H1 (cell line): ENCODE results near the gene ATP13A3. TPM values are rescaled to one million over a fixed set of nuclear protein-coding genes. Genes with fewer than 3 reads are reported as not detected.

ENCODE experiments used
- CTCF ChIA-PET: fragments of 300-600 bp; sonication (Branson Sonifier 250); formaldehyde crosslinking; loops from one replicate; lab custom pipeline; 2021; ENCODE audit not compliant: partially characterized antibody; lab: Charles Lee
- POLR2A ChIA-PET: fragments of 300-600 bp; sonication (Branson Sonifier 250); formaldehyde crosslinking; loops from one replicate; lab custom pipeline; 2021; ENCODE audit warnings: inconsistent platforms; ENCODE audit not compliant: partially characterized antibody; lab: Charles Lee
- DNase-seq, 2 experiments: peaks; one replicate each; pipeline versions ENCODE4 v3.0.0 to v3.0.0-alpha.2; 2010 to 2022; ENCODE audit warnings: low spot score in 2 of 2, low read depth in 1 of 2, mixed read lengths in 1 of 2
- FAIRE-seq: peaks from 2 replicates; lab custom pipeline; 2011; peaks lifted over from hg19 to GRCh38; lab: Jason Lieb, UNC
- H2AFZ ChIP-seq: 2 replicates; pipeline ENCODE4 v1.8.1; 2012; ENCODE audit warnings: low read length, inconsistent platforms
- H2AK5ac ChIP-seq: 2 replicates; pipeline ENCODE4 v1.6.1; 2013; ENCODE audit warnings: low read depth, low read length
- H2BK120ac ChIP-seq: replicated peaks from 2 replicates; pipeline ENCODE3; 2013; ENCODE audit warnings: low read depth, low read length, inconsistent platforms
- H2BK12ac ChIP-seq: 2 replicates; pipeline ENCODE4 v1.6.1; 2013; ENCODE audit warnings: low read depth, low read length
- H2BK15ac ChIP-seq: 2 replicates; pipeline ENCODE4 v1.6.1; 2013; ENCODE audit warnings: low read length
- H2BK20ac ChIP-seq: 2 replicates; pipeline ENCODE4 v1.6.1; 2013; ENCODE audit warnings: low read length
- H2BK5ac ChIP-seq: 2 replicates; pipeline ENCODE4 v1.6.1; 2013; ENCODE audit warnings: low read depth, low read length
- H3K14ac ChIP-seq: 2 replicates; pipeline ENCODE4 v1.6.1; 2013; ENCODE audit warnings: inconsistent platforms; ENCODE audit not compliant: insufficient read length
- H3K18ac ChIP-seq: 2 replicates; pipeline ENCODE4 v1.6.1; 2013; ENCODE audit warnings: low read length; ENCODE audit errors: extremely low read depth
- H3K23ac ChIP-seq: 2 replicates; pipeline ENCODE4 v1.6.1; 2013; ENCODE audit warnings: inconsistent platforms; ENCODE audit not compliant: insufficient read length
- H3K23me2 ChIP-seq: 2 replicates; pipeline ENCODE4 v1.6.1; 2013; ENCODE audit warnings: low read depth, low read length
- H3K27ac ChIP-seq: 2 replicates; pipeline ENCODE4 v1.6.1; 2011; ENCODE audit warnings: low read depth, low read length, inconsistent platforms
- H3K27me3 ChIP-seq, 4 experiments: replicated peaks in 1 of 4; 1 replicate in 1 of 4; 2 replicates in 3 of 4; pipeline versions ENCODE4 v1.6.1 to v1.8.1; 2011 to 2013; ENCODE audit warnings: low read length in 3 of 4, mild to moderate bottlenecking in 3 of 4, inconsistent platforms in 2 of 4, mixed read lengths in 2 of 4, moderate library complexity in 1 of 4; ENCODE audit not compliant: control insufficient read depth in 3 of 4, insufficient read depth in 3 of 4; ENCODE audit errors: extremely low read depth in 1 of 4
- H3K36me3 ChIP-seq, 4 experiments: 2 replicates each; pipeline versions ENCODE4 v1.6.1 to v1.8.1; 2011 to 2013; ENCODE audit warnings: mild to moderate bottlenecking in 4 of 4, low read length in 3 of 4, moderate library complexity in 2 of 4, control low read depth in 1 of 4, inconsistent platforms in 1 of 4; ENCODE audit not compliant: insufficient read depth in 4 of 4, control insufficient read depth in 2 of 4
- H3K4ac ChIP-seq: replicated peaks from 2 replicates; pipeline ENCODE3; 2013; ENCODE audit warnings: low read length, low read depth, mixed read lengths, inconsistent platforms; ENCODE audit not compliant: insufficient read length
- H3K4me1 ChIP-seq, 4 experiments: replicated peaks in 1 of 4; 1 replicate in 1 of 4; 2 replicates in 3 of 4; pipeline versions ENCODE4 v1.6.1 to v1.8.1; 2011 to 2013; ENCODE audit warnings: low read length in 3 of 4, inconsistent platforms in 2 of 4, mixed read lengths in 1 of 4; ENCODE audit not compliant: insufficient read depth in 4 of 4, control insufficient read depth in 3 of 4
- H3K4me2 ChIP-seq, 2 experiments: 2 replicates each; pipeline versions ENCODE4 v1.6.1 to v1.8.1; 2011 to 2013; ENCODE audit warnings: low read depth in 2 of 2, low read length in 2 of 2, control low read depth in 1 of 2, inconsistent platforms in 1 of 2, mild to moderate bottlenecking in 1 of 2; ENCODE audit not compliant: insufficient read depth in 1 of 2
- H3K4me3 ChIP-seq, 4 experiments: fragments of 200-600, 300-600 bp in 1 of 4; sonication (generic), shearing (Covaris generic), sonication (Bioruptor Twin) in 1 of 4; 2 replicates each; pipeline versions ENCODE4 v1.5.1 to v1.8.1; 2011 to 2016; ENCODE audit warnings: low read length in 4 of 4, low read depth in 3 of 4, control low read depth in 2 of 4, inconsistent platforms in 2 of 4, mild to moderate bottlenecking in 2 of 4, mixed read lengths in 1 of 4, moderate library complexity in 1 of 4; ENCODE audit not compliant: insufficient read depth in 2 of 4; ENCODE audit errors: extremely low read depth in 1 of 4
- H3K56ac ChIP-seq: replicated peaks from 2 replicates; pipeline ENCODE3; 2013; ENCODE audit warnings: low read depth, mild to moderate bottlenecking, mixed read lengths, low read length, inconsistent platforms; ENCODE audit not compliant: insufficient read length
- H3K79me1 ChIP-seq: 2 replicates; pipeline ENCODE4 v1.6.1; 2013; ENCODE audit warnings: low read depth, low read length, control low read depth
- H3K79me2 ChIP-seq, 2 experiments: 2 replicates each; pipeline versions ENCODE4 v1.6.1 to v1.8.1; 2012 to 2013; ENCODE audit warnings: low read length in 2 of 2, mild to moderate bottlenecking in 2 of 2, inconsistent platforms in 1 of 2; ENCODE audit not compliant: insufficient read depth in 2 of 2, control insufficient read depth in 1 of 2
- H3K9ac ChIP-seq, 4 experiments: replicated peaks in 1 of 4; 1 replicate in 1 of 4; 2 replicates in 3 of 4; pipeline versions ENCODE4 v1.6.1 to v1.8.1; 2011 to 2013; ENCODE audit warnings: low read depth in 3 of 4, low read length in 3 of 4, control low read depth in 2 of 4, mild to moderate bottlenecking in 2 of 4, moderate library complexity in 2 of 4, inconsistent platforms in 1 of 4; ENCODE audit errors: extremely low read depth in 1 of 4
- H3K9me3 ChIP-seq, 2 experiments: 2 replicates each; pipeline versions ENCODE4 v1.6.1 to v1.8.1; 2012 to 2013; ENCODE audit warnings: mild to moderate bottlenecking in 2 of 2, moderate library complexity in 2 of 2, control low read depth in 1 of 2, inconsistent platforms in 1 of 2, low read depth in 1 of 2, low read length in 1 of 2, mixed read lengths in 1 of 2; ENCODE audit not compliant: insufficient read depth in 2 of 2
- H4K20me1 ChIP-seq, 2 experiments: replicated peaks in 1 of 2; 2 replicates each; pipeline versions ENCODE3 to v1.8.1; 2011 to 2013; ENCODE audit warnings: inconsistent platforms in 2 of 2, low read length in 2 of 2, mild to moderate bottlenecking in 1 of 2; ENCODE audit not compliant: insufficient read depth in 2 of 2, control insufficient read depth in 1 of 2
- H4K5ac ChIP-seq: 2 replicates; pipeline ENCODE4 v1.6.1; 2013; ENCODE audit warnings: low read length, low read depth, mixed read lengths, inconsistent platforms; ENCODE audit not compliant: insufficient read length
- H4K8ac ChIP-seq: 2 replicates; pipeline ENCODE4 v1.8.0; 2013; ENCODE audit warnings: mild to moderate bottlenecking, moderate library complexity, low read length, inconsistent platforms; ENCODE audit not compliant: insufficient read depth; ENCODE audit errors: extremely low read depth
- H4K91ac ChIP-seq: replicated peaks from 2 replicates; pipeline ENCODE3; 2013; ENCODE audit warnings: low read length, mixed read lengths, inconsistent platforms; ENCODE audit not compliant: insufficient read length
- BCL11A ChIP-seq, 2 experiments: IDR thresholded peaks; one replicate each; pipeline ENCODE4 v1.6.1; 2011; ENCODE audit warnings: low read depth in 2 of 2, low read length in 2 of 2, mild to moderate bottlenecking in 2 of 2
- BRCA1 ChIP-seq: IDR thresholded peaks from 2 replicates; pipeline ENCODE4 v1.6.1; 2012; ENCODE audit warnings: low read depth, low read length, improper control_type of control experiment
- CBX5 ChIP-seq: fragments of 300-800, 300-1000 bp; sonication (generic); IDR thresholded peaks from 2 replicates; pipeline ENCODE4 v1.7.1; 2016; ENCODE audit warnings: antibody characterized with exemption, low read length, low read depth
- CBX8 ChIP-seq: fragments of 300-800, 300-1000 bp; sonication (generic); IDR thresholded peaks from 2 replicates; pipeline ENCODE4 v1.7.1; 2016; ENCODE audit warnings: low read depth, low read length, borderline replicate concordance
- CREB1 ChIP-seq: IDR thresholded peaks from 2 replicates; pipeline ENCODE4 v1.6.1; 2012; ENCODE audit warnings: inconsistent platforms
- CTBP2 ChIP-seq: IDR thresholded peaks from 2 replicates; pipeline ENCODE4 v1.7.0; 2011; ENCODE audit warnings: borderline replicate concordance, mild to moderate bottlenecking, moderate library complexity, mixed read lengths, low read length; ENCODE audit not compliant: insufficient read depth, insufficient read length
- JUND ChIP-seq: IDR thresholded peaks from 2 replicates; pipeline ENCODE4 v1.6.1; 2011; ENCODE audit warnings: mild to moderate bottlenecking, improper control_type of control experiment, low read length
- KDM5A ChIP-seq: fragments of 200-600 bp; IDR thresholded peaks from 2 replicates; pipeline ENCODE4 v1.7.1; 2012; ENCODE audit warnings: mild to moderate bottlenecking, low read length, inconsistent platforms, mixed read lengths
- NRF1 ChIP-seq: IDR thresholded peaks from 2 replicates; pipeline ENCODE4 v1.6.1; 2011; ENCODE audit warnings: mild to moderate bottlenecking, low read depth, low read length, improper control_type of control experiment
- SRF ChIP-seq: IDR thresholded peaks from 2 replicates; pipeline ENCODE4 v1.6.1; 2011; ENCODE audit warnings: mild to moderate bottlenecking, low read depth, low read length, moderate library complexity
- TAF7 ChIP-seq: optimal IDR thresholded peaks from 2 replicates; pipeline ENCODE3; 2011; ENCODE audit warnings: low read depth, mild to moderate bottlenecking, inconsistent platforms, low read length, moderate library complexity, borderline replicate concordance
- TCF12 ChIP-seq: IDR thresholded peaks from 2 replicates; pipeline ENCODE4 v1.6.1; 2011; ENCODE audit warnings: low read depth, mild to moderate bottlenecking, low read length
- TEAD4 ChIP-seq: IDR thresholded peaks from 2 replicates; pipeline ENCODE4 v1.6.1; 2012; ENCODE audit warnings: low read depth, low read length, inconsistent platforms, mixed read lengths
- WGBS, 2 experiments: shearing (Covaris generic) in 1 of 2; methylation state at CpG; one replicate each; pipeline versions ENCODE4 v1.1.6 to v1.1.7; 2013 to 2015; ENCODE audit warnings: low lambda C conversion rate in 2 of 2, mixed read lengths in 2 of 2, inconsistent platforms in 1 of 2, low coverage in 1 of 2, missing lambda C conversion rate in 1 of 2; ENCODE audit not compliant: insufficient replicate concordance in 2 of 2, insufficient coverage in 1 of 2, insufficient read length in 1 of 2; ENCODE audit errors: extremely low coverage in 1 of 2, missing lambda C conversion rate in 1 of 2; 5-methylcytosine and 5-hydroxymethylcytosine counted together
- polyA plus RNA-seq, 7 experiments: library from polyadenylated mRNA; depleted of rRNA in 3 of 7; stranded (reverse) in 5 of 7; unstranded in 2 of 7; fragments of >200 nt in 5 of 7; fragments of 200-250 nt in 2 of 7; gene quantifications; 1 replicate in 5 of 7; 2 replicates in 1 of 7; 4 replicates in 1 of 7; pipeline versions ENCODE4 v1.2.1 to v1.2.3, GENCODE V29; 2011 to 2013; ENCODE audit warnings: missing spikeins in 2 of 7, mixed read lengths in 2 of 7
- total RNA-seq: library from RNA; stranded (reverse); fragmentation: NEBNext Ultra II Directional; extraction: Animal tissue kit (Norgen Biotek cat#: 25700); gene quantifications from 2 replicates; pipeline ENCODE4 v1.2.1, GENCODE V29; 2021
- TF ChIP-seq, protein P1 (sequence below): IDR thresholded peaks from 2 replicates; pipeline ENCODE4 v1.6.1; 2012; ENCODE audit warnings: low read length, inconsistent platforms

The ATP13A3 gene
- total and polyA plus RNA-seq, 2 of the 8 experiments (the other 6 are each of a cell fraction or from before 2014, with no cell fraction given): 18.6 to 92.2 TPM

DNA sequence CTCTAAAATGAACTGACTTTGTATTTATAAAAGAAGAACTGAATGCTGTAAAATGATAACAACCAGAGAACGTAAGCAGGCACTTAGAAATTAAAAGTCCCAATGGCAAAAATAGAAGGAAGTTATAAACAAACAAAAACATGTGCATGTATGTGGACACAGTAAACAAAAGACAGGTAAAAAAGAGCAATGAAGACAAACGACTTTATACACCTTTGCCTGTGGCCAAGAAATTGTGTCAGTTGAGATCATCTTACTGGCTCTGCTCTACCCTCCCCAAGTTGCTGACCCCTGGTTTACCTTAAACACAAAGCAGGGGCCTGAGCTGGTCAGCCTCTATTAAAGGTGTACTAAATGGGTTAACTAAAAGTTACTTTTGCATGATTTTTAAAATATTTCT lies 46.0 kb downstream of the ATP13A3 start:
- Histone ChIP-seq H3K4me1 (no peaks in the 10 kb centered on the region), H3K56ac (no peak overlapping the region), H3K27me3 (no peaks in the 10 kb centered on the region), H3K23ac (no peak overlapping the region), H3K36me3 (peaks cover 8 to 58% (median 26%) of the 10 kb centered on the region in 4 experiments; a peak in 7 of 8 replicates), H3K27ac (no peak overlapping the region), H3K4me2 (no peak overlapping the region), H2BK15ac (no peak overlapping the region), H3K79me1 (no peaks in the 10 kb centered on the region), H2BK5ac (no peak overlapping the region), H4K5ac (no peak overlapping the region), H4K8ac (no peak overlapping the region), H2BK12ac (no peak overlapping the region), H2AK5ac (no peak overlapping the region), H3K23me2 (no peaks in the 10 kb centered on the region), H4K91ac (no peak overlapping the region), H2BK20ac (no peak overlapping the region), H2AFZ (no peak overlapping the region), H3K9ac (no peak overlapping the region), H3K4ac (no peak overlapping the region), H3K14ac (no peak overlapping the region), H2BK120ac (no peak overlapping the region), H3K18ac (no peak overlapping the region), H4K20me1 (no peaks in the 10 kb centered on the region), H3K79me2 (no peaks in the 10 kb centered on the region), H3K9me3 (no peaks in the 10 kb centered on the region), H3K4me3 (no peak overlapping the region)
- WGBS, 2 experiments: 85% methylated on average over 2 of the region's 2 CpGs; no CpG with 5 or more reads in 1 of the 2 experiments
- FAIRE-seq (no peak), DNase-seq (no peak)
- CTCF ChIA-PET: interaction anchor here (0.8 to 1.7 kb wide), 5 partner anchors 24 to 153 kb away, joined by 3 to 7 read pairs (median 4); no protein-coding TSS in a partner anchor
- POLR2A ChIA-PET: interaction anchor here (0.6 to 1.0 kb wide), 2 partner anchors 16 to 37 kb away, joined by 3 read pairs; no protein-coding TSS in a partner anchor
- TF ChIP-seq CBX8 (no peak), CREB1 (no peak), KDM5A (no peak), BRCA1 (no peak), NRF1 (no peak), CBX5 (no peak), TAF7 (no peak), TEAD4 (no peak), CTBP2 (no peak), BCL11A (IDR thresholded peaks at IDR 0.05; ENCODE audit: low read depth in 2 of 2, low read length in 2 of 2) (no peak), JUND (no peak), SRF (no peak), TCF12 (no peak)
- TF ChIP-seq, protein P1, sequence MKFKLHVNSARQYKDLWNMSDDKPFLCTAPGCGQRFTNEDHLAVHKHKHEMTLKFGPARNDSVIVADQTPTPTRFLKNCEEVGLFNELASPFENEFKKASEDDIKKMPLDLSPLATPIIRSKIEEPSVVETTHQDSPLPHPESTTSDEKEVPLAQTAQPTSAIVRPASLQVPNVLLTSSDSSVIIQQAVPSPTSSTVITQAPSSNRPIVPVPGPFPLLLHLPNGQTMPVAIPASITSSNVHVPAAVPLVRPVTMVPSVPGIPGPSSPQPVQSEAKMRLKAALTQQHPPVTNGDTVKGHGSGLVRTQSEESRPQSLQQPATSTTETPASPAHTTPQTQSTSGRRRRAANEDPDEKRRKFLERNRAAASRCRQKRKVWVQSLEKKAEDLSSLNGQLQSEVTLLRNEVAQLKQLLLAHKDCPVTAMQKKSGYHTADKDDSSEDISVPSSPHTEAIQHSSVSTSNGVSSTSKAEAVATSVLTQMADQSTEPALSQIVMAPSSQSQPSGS: no peak
